ENCODE data around the gene MEX3D.

MEX3D gene

DNA sequence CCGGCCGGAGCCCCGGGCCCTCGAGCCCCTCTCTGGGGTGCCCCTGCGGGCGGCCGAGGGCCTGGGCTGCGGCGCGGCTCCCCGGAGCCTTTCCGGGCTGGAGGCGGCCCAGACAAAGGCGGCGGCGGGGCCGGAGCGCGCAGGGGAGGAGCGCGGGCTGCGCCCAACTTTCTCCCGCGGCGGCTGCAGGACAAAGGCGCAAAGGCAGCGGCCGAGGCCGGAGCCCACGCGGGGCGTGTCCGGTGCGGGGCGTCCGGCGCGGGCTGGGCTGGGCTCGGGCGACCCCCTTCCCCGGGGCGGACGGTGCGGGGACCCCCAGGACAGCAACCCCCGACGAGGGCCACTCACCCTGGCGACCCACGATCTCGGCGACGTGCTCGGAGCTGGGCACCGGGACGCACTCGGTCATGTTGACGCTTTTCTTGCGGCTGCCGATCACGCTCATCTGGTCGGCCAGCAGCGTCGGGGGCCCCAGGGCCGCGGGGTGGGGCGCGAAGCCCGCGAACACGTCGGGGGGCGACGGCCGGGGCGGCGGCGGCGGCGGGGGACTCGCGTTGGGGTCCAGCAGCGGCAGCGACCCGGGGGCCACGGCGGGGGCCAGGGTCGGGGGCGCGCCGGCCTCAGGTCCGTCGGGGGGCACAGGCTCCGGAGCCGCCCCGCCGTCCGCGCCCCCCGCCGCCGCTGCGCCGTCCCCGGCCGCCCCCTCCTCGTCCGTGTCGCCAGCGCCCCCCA is 843 bp downstream of the MEX3D start:
- Histone ChIP-seq H3K4me3 (ENCODE audit: low read depth, low read length, poor library complexity, severe bottlenecking) (peak overlapping the region; percentile 75), H3K9me3 (ENCODE audit: low read length) (no peaks in the 10 kb centered on the region), H3F3A (ENCODE audit: insufficient read depth, low read length) (no peaks in the 10 kb centered on the region), H3K36me3 (ENCODE audit: insufficient read depth, low read length) (no peaks in the 10 kb centered on the region), H3K4me1 (ENCODE audit: insufficient read depth, low read length, severe bottlenecking) (peaks cover 12% of the 10 kb centered on the region), H3K27ac (ENCODE audit: low read depth, low read length, poor library complexity, severe bottlenecking) (no peak overlapping the region), H4K20me1 (ENCODE audit: insufficient read depth, low read length) (no peaks in the 10 kb centered on the region), H3K4me2 (ENCODE audit: low read length) (peak overlapping the region; percentile 92), H3K27me3 (ENCODE audit: insufficient read depth, low read length) (no peaks in the 10 kb centered on the region), H3K9ac (ENCODE audit: low read length) (peak overlapping the region; percentile 66), H2AFZ (ENCODE audit: low read length) (no peak overlapping the region), H3K9me2 (ENCODE audit: low read depth, low read length) (no peaks in the 10 kb centered on the region), H3K79me2 (ENCODE audit: insufficient read depth, low read length) (no peaks in the 10 kb centered on the region)
- TF ChIP-seq, protein P1, sequence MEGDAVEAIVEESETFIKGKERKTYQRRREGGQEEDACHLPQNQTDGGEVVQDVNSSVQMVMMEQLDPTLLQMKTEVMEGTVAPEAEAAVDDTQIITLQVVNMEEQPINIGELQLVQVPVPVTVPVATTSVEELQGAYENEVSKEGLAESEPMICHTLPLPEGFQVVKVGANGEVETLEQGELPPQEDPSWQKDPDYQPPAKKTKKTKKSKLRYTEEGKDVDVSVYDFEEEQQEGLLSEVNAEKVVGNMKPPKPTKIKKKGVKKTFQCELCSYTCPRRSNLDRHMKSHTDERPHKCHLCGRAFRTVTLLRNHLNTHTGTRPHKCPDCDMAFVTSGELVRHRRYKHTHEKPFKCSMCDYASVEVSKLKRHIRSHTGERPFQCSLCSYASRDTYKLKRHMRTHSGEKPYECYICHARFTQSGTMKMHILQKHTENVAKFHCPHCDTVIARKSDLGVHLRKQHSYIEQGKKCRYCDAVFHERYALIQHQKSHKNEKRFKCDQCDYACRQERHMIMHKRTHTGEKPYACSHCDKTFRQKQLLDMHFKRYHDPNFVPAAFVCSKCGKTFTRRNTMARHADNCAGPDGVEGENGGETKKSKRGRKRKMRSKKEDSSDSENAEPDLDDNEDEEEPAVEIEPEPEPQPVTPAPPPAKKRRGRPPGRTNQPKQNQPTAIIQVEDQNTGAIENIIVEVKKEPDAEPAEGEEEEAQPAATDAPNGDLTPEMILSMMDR (IDR thresholded peaks at IDR 0.05; ENCODE audit: low read length) = no peak
- TF ChIP-seq EZH2 (IDR thresholded peaks at IDR 0.05; ENCODE audit: borderline replicate concordance, low read length) = no peak

GRCh38 chr19:1566392-1567115 is 1.6 kb downstream of the MEX3D start:
- Histone ChIP-seq H4K20me1 (ENCODE audit: insufficient read depth, low read length) (no peaks in the 10 kb centered on the region), H3K27me3 (ENCODE audit: insufficient read depth, low read length) (no peaks in the 10 kb centered on the region), H3K4me1 (ENCODE audit: insufficient read depth, low read length, severe bottlenecking) (peaks cover 12% of the 10 kb centered on the region), H3K36me3 (ENCODE audit: insufficient read depth, low read length) (no peaks in the 10 kb centered on the region), H3K27ac (ENCODE audit: low read depth, low read length, poor library complexity, severe bottlenecking) (no peak overlapping the region), H3K9ac (ENCODE audit: low read length) (peak overlapping the region; percentile 66; the same call in 1 of the 2 replicates), H3K9me3 (ENCODE audit: low read length) (no peaks in the 10 kb centered on the region), H3F3A (ENCODE audit: insufficient read depth, low read length) (no peaks in the 10 kb centered on the region), H3K4me3 (ENCODE audit: low read depth, low read length, poor library complexity, severe bottlenecking) (peak overlapping the region; percentile 75), H3K9me2 (ENCODE audit: low read depth, low read length) (no peaks in the 10 kb centered on the region), H3K79me2 (ENCODE audit: insufficient read depth, low read length) (no peaks in the 10 kb centered on the region), H3K4me2 (ENCODE audit: low read length) (peak overlapping the region; percentile 92), H2AFZ (ENCODE audit: low read length) (no peak overlapping the region)
- TF ChIP-seq, protein P1 (IDR thresholded peaks at IDR 0.05; ENCODE audit: low read length) = no peak

DNA sequence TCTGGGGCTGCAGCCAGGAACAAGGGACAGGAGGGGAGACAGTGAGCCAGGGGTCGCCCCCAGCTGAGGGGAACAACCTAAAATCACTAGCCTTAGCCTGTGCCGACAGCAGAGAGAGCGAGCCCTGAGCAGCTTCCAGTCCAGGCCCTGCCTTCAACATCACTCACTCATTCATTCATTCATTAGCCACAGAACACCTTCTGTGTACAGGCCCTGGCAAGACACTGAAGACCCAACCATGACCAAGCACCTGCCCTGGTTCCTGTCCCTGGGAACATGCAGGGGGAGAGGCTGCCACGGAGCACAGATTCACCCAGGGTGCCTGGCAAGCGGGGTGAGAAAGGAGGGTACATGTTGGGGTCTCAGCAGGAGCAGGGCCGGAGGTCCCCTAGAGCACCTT is 4.9 kb downstream of the MEX3D start:
- H3K36me3 ChIP-seq (ENCODE audit: insufficient read depth, low read length) = no peaks in the 10 kb centered on the region
- no peak overlapping the region for H3K9ac ChIP-seq (ENCODE audit: low read length)
- H3K4me1 ChIP-seq (ENCODE audit: insufficient read depth, low read length, severe bottlenecking) = peaks cover 8% of the 10 kb centered on the region
- no peaks in the 10 kb centered on the region for H4K20me1 ChIP-seq (ENCODE audit: insufficient read depth, low read length)
- no peak for TF ChIP-seq EZH2 (IDR thresholded peaks at IDR 0.05; ENCODE audit: borderline replicate concordance, low read length)
- TF ChIP-seq, protein P1 (IDR thresholded peaks at IDR 0.05; ENCODE audit: low read length) = no peak
- H3K4me2 ChIP-seq (ENCODE audit: low read length) = no peak overlapping the region
- H3K9me2 ChIP-seq (ENCODE audit: low read depth, low read length) = no peaks in the 10 kb centered on the region
- H3K79me2 ChIP-seq (ENCODE audit: insufficient read depth, low read length) = no peaks in the 10 kb centered on the region
- H3K27ac ChIP-seq (ENCODE audit: low read depth, low read length, poor library complexity, severe bottlenecking) = no peak overlapping the region
- no peaks in the 10 kb centered on the region for H3K9me3 ChIP-seq (ENCODE audit: low read length)
- H3F3A ChIP-seq (ENCODE audit: insufficient read depth, low read length) = no peaks in the 10 kb centered on the region
- no peak overlapping the region for H2AFZ ChIP-seq (ENCODE audit: low read length)
- no peaks in the 10 kb centered on the region for H3K27me3 ChIP-seq (ENCODE audit: insufficient read depth, low read length)
- H3K4me3 ChIP-seq (ENCODE audit: low read depth, low read length, poor library complexity, severe bottlenecking) = no peak overlapping the region

Measured in OCI-LY1 (cell line).